ENCODE data around the gene AJAP1.

AJAP1 gene

DNA sequence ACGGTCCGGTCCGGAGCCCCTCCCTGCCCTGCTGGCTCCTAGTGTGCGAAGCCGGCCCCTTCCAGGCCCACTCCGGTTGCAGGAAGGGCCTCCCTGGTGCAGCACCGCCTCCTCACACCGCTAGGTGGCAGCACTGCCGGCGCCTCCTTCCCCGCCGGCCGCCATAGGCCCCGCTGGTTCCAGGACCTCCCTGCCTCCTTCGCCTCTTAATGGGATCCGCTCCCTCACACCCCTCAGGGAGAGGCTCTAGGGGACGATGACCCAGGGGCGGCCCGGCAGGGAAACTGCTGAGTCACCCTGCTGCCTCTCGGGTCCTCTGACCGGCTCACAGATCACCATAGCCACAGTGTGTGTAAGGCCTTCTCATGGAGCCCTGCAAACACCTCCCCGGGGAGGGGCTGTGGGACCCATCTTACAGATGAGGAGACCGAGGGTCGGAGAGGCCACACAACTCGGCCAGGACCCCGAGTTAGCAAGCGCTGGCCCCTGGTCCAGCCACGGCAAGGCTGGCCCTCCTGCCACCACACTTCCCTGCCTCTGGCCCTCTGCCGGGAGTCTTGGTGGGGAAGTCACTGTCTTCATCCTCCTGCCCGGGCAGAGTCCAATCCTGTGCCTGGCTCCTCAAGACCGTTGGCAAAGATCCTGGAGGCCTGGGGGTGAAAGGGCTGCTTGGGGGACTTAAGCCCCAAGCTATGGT, 1.6 kb upstream of the AJAP1 start:
- TF ChIP-seq ZNF274 (IDR thresholded peaks at IDR 0.05; ENCODE audit: low read depth, low read length) (no peak), YY1 (IDR thresholded peaks at IDR 0.05; ENCODE audit: insufficient read depth, insufficient read length) (no peak), SUZ12 (IDR thresholded peaks at IDR 0.05; ENCODE audit: extremely low read depth, insufficient read depth, insufficient read length) (no peak)
- Histone ChIP-seq H3K4me3 (ENCODE audit: insufficient read length, low read depth) (no peak overlapping the region), H3K9me3 (ENCODE audit: insufficient read depth, low read length) (no peaks in the 10 kb centered on the region), H3K9ac (ENCODE audit: insufficient read length, low read depth) (peak overlapping the region; percentile 42), H3K27me3 (ENCODE audit: insufficient read depth, insufficient read length) (peaks cover 35% of the 10 kb centered on the region), H3K4me1 (ENCODE audit: insufficient read depth, insufficient read length) (peaks cover 18% of the 10 kb centered on the region), H3K36me3 (ENCODE audit: insufficient read depth, insufficient read length, low read length) (no peaks in the 10 kb centered on the region)
- DNase-seq (ENCODE audit: low read depth, low spot score), result no peak

DNA sequence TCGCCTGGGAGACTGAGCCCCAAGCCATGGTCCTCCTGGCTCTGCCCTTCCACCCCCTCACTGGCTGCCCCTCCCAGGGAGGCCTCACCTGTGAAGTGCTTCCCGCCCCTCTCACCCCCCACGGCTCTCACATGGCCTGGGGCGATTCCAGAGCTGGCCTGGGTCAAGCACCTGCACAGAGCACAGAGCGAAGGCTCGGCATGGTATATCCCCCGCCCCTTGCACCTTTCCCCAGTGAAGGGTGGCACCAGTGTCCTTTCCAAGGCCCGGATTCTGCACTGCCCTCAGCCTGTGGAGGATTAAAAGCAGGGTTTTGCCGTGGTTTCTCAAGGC, 1.1 kb upstream of the AJAP1 start:
- H3K27me3 ChIP-seq (ENCODE audit: insufficient read depth, insufficient read length), result peaks cover 40% of the 10 kb centered on the region
- H3K4me3 ChIP-seq (ENCODE audit: insufficient read length, low read depth), result no peak overlapping the region
- TF ChIP-seq YY1 (IDR thresholded peaks at IDR 0.05; ENCODE audit: insufficient read depth, insufficient read length) (no peak), ZNF274 (IDR thresholded peaks at IDR 0.05; ENCODE audit: low read depth, low read length) (no peak), SUZ12 (IDR thresholded peaks at IDR 0.05; ENCODE audit: extremely low read depth, insufficient read depth, insufficient read length) (no peak)
- H3K36me3 ChIP-seq (ENCODE audit: insufficient read depth, insufficient read length, low read length), result no peaks in the 10 kb centered on the region
- no peak overlapping the region for H3K9ac ChIP-seq (ENCODE audit: insufficient read length, low read depth)
- H3K4me1 ChIP-seq (ENCODE audit: insufficient read depth, insufficient read length), result peaks cover 24% of the 10 kb centered on the region
- H3K9me3 ChIP-seq (ENCODE audit: insufficient read depth, low read length), result no peaks in the 10 kb centered on the region
- DNase-seq (ENCODE audit: low read depth, low spot score), result no peak

DNA sequence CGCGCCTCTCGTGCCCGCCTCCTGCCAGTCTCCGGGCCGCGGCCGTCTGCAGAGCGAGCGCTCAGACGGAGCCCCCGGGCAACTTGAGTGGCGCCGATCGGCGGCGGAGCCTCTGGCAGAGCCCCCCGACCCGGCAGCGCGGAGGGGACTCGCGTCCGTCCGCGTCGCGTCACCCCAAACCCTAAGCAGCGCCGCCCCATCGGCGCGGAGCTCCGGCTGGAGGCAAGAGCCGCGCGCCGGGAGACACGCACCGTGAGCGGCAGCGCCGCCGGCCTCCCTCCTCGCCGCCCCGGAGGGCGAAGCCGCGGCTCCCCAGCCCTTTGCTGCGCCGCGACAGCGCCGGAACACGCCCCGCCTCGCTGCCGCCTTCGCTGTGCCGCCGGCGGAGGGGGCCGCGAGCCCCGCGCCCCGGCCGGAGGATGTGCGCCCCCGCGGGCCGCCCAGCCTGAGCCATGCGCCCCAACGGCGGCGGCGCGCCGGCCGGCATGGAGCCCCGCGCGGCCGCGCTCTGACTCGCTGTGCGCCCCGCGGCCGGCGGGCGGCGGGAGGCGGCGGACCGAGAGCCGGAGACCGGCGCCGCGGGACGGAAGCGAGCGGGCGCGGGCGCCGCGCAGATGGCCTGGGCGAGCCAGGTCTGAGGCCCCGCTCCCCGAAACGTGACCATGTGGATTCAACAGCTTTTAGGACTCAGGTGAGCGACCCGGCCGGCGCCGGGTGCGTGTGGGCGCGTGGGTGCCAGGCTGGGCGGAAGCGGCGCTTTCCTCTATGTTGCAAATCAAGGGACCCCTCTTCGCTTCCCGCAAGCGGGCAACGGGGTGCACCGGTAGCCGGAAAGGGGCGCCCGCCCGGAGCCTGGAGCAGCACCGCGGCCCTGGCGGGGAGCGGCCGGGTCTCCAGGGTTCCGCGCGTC, 610 bp downstream of the AJAP1 start:
- H3K9ac ChIP-seq (ENCODE audit: insufficient read length, low read depth), result peak overlapping the region; percentile 77
- TF ChIP-seq SUZ12 (IDR thresholded peaks at IDR 0.05; ENCODE audit: extremely low read depth, insufficient read depth, insufficient read length) (no peak), YY1 (IDR thresholded peaks at IDR 0.05; ENCODE audit: insufficient read depth, insufficient read length) (no peak), ZNF274 (IDR thresholded peaks at IDR 0.05; ENCODE audit: low read depth, low read length) (no peak)
- H3K9me3 ChIP-seq (ENCODE audit: insufficient read depth, low read length), result no peaks in the 10 kb centered on the region
- peaks cover 43% of the 10 kb centered on the region for H3K27me3 ChIP-seq (ENCODE audit: insufficient read depth, insufficient read length)
- DNase-seq (ENCODE audit: low read depth, low spot score), result no peak
- H3K4me3 ChIP-seq (ENCODE audit: insufficient read length, low read depth), result peak overlapping the region; percentile 70
- peaks cover 27% of the 10 kb centered on the region for H3K4me1 ChIP-seq (ENCODE audit: insufficient read depth, insufficient read length)
- no peaks in the 10 kb centered on the region for H3K36me3 ChIP-seq (ENCODE audit: insufficient read depth, insufficient read length, low read length)

DNA sequence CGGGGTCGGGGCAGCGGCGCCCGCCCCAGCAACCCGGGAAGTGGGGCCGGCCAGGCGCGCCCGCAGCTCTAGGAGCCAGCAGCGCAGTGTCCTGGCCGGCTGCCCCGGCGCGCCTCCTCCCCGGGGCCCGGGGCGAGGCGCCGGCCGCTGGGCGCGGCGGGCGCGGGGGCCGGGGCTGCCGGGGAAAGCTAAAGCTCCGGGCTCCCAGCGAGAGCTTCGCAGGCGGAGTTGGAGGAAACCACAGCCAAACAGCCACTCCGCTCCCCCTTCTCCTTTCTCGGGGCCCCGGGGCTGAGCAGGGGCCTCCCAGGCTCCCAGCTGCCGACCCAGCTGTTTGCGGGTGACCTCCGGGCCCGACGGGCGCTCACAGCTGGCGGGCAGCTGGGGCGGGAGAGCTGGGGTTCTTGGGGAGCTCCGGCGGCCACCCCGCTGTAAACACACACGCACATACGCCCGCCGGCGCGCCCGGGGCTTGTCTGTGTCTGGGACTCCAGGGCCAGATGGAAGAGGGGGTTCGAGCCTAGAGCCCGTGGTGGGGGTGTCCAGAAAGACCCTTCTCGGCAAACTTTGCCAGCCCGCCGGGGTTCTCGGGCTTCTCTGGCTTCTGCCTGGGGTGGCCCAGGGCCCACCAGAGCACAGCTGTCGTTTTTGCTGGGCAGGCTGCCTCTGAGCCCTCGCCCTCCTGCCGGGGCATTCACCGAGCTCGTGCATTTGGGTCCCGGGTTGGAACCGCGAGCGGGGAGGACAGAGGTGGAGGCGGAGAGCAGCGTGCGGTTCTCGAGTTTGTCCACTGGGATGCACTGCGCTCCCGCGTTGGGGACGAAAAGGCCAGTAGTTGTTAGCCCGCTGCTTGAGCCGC, 1.5 kb downstream of the AJAP1 start:
- Histone ChIP-seq H3K27me3 (ENCODE audit: insufficient read depth, insufficient read length) (peaks cover 43% of the 10 kb centered on the region), H3K9ac (ENCODE audit: insufficient read length, low read depth) (peak overlapping the region; percentile 77), H3K4me3 (ENCODE audit: insufficient read length, low read depth) (peak overlapping the region; percentile 70), H3K36me3 (ENCODE audit: insufficient read depth, insufficient read length, low read length) (no peaks in the 10 kb centered on the region), H3K4me1 (ENCODE audit: insufficient read depth, insufficient read length) (peaks cover 27% of the 10 kb centered on the region), H3K9me3 (ENCODE audit: insufficient read depth, low read length) (no peaks in the 10 kb centered on the region)
- TF ChIP-seq YY1 (IDR thresholded peaks at IDR 0.05; ENCODE audit: insufficient read depth, insufficient read length) (no peak), SUZ12 (IDR thresholded peaks at IDR 0.05; ENCODE audit: extremely low read depth, insufficient read depth, insufficient read length) (no peak), ZNF274 (IDR thresholded peaks at IDR 0.05; ENCODE audit: low read depth, low read length) (no peak)
- DNase-seq (ENCODE audit: low read depth, low spot score), result no peak

DNA sequence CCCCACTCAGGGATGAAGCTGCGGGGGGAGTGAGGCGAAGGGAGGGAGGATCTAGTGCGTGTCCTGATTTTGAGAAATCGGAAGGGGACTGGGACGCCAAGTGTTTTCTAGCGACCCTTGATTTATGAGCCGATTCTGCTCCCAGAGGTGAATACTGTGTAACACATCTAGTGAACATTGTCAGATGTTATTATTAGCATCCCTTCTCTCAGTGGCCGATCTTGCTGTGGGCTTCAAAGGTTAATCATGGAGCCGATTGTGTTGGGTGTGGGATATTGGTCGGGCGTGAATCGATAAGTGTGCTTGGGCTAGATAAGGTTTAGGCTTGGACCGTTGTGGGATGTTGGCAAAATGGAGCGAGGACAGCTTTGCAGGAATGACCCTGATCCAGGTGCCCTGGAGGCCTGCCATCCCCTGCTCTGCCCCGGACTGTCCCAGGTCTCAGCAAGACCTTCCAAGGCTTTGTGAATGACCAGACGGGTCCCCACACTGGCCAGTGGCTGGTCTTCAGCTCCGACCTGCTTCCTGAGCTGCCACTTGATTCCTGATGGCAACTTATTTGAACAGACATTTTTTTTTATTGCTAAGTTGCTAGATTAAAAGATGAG, 2.2 kb downstream of the AJAP1 start:
- no peaks in the 10 kb centered on the region for H3K36me3 ChIP-seq (ENCODE audit: insufficient read depth, insufficient read length, low read length)
- H3K9me3 ChIP-seq (ENCODE audit: insufficient read depth, low read length), result no peaks in the 10 kb centered on the region
- TF ChIP-seq SUZ12 (IDR thresholded peaks at IDR 0.05; ENCODE audit: extremely low read depth, insufficient read depth, insufficient read length) (no peak), YY1 (IDR thresholded peaks at IDR 0.05; ENCODE audit: insufficient read depth, insufficient read length) (no peak), ZNF274 (IDR thresholded peaks at IDR 0.05; ENCODE audit: low read depth, low read length) (no peak)
- no peak overlapping the region for H3K9ac ChIP-seq (ENCODE audit: insufficient read length, low read depth)
- H3K4me3 ChIP-seq (ENCODE audit: insufficient read length, low read depth), result peak overlapping the region; percentile 70
- peaks cover 24% of the 10 kb centered on the region for H3K4me1 ChIP-seq (ENCODE audit: insufficient read depth, insufficient read length)
- no peak for DNase-seq (ENCODE audit: low read depth, low spot score)
- H3K27me3 ChIP-seq (ENCODE audit: insufficient read depth, insufficient read length), result peaks cover 43% of the 10 kb centered on the region

DNA sequence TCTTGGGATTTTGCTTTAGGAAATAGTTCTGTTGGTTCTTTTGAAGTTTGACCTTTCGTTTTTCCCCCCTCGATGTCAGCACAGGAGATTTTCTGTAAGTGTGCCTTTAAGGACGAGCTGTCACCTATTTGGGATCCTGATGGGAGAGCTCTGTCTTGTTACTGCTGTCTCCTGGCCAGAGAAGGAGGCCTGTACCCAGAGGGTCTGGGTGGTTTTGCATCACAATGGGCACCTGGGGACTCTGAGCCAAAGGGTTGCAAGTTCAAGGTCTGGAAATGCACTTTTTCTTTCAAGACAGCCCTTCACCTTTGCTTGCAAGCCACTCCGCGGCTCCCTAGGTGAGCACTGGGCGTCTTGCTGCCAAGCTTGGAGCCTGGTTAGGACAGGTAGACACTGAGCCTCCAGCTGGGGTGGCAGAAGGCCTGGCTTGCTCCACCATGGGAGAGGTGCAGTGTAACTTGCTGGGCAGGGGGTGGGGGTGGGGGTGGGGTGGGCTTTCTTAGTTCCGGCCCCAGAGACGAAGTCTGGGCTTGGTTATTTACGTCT, 2.9 kb downstream of the AJAP1 start:
- H3K4me3 ChIP-seq (ENCODE audit: insufficient read length, low read depth), result no peak overlapping the region
- no peaks in the 10 kb centered on the region for H3K9me3 ChIP-seq (ENCODE audit: insufficient read depth, low read length)
- no peak overlapping the region for H3K9ac ChIP-seq (ENCODE audit: insufficient read length, low read depth)
- peaks cover 43% of the 10 kb centered on the region for H3K27me3 ChIP-seq (ENCODE audit: insufficient read depth, insufficient read length)
- H3K4me1 ChIP-seq (ENCODE audit: insufficient read depth, insufficient read length), result peaks cover 22% of the 10 kb centered on the region
- TF ChIP-seq SUZ12 (IDR thresholded peaks at IDR 0.05; ENCODE audit: extremely low read depth, insufficient read depth, insufficient read length) (no peak), YY1 (IDR thresholded peaks at IDR 0.05; ENCODE audit: insufficient read depth, insufficient read length) (no peak), ZNF274 (IDR thresholded peaks at IDR 0.05; ENCODE audit: low read depth, low read length) (no peak)
- H3K36me3 ChIP-seq (ENCODE audit: insufficient read depth, insufficient read length, low read length), result no peaks in the 10 kb centered on the region
- DNase-seq (ENCODE audit: low read depth, low spot score), result no peak

Data from NT2/D1 (cell line).